Suprapubic skin (tissue), 4 donors: ENCODE results near the gene LRFN2.

Experiments used
- CTCF ChIP-seq, 2 donors: fragments of 200-600 bp in 1 of 2; fragments of 450-650 bp in 1 of 2; sonication (generic) in 1 of 2; IDR thresholded peaks; one replicate each; pipeline ENCODE4 v1.5.1; 2016 to 2019; ENCODE audit warnings: antibody characterized with exemption in 2 of 2, mild to moderate bottlenecking in 1 of 2, moderate library complexity in 1 of 2
- EP300 ChIP-seq: sonication (generic); formaldehyde crosslinking; IDR thresholded peaks from one replicate; pipeline ENCODE4 v1.6.1; 2017; ENCODE audit warnings: antibody characterized with exemption
- POLR2A ChIP-seq, 2 donors: fragments of 450-650 bp; IDR thresholded peaks; one replicate each; pipeline ENCODE4 v1.6.1; 2017; ENCODE audit warnings: antibody characterized with exemption in 2 of 2, mild to moderate bottlenecking in 2 of 2, moderate library complexity in 2 of 2
- POLR2AphosphoS5 ChIP-seq, 3 donors: sonication (generic); formaldehyde crosslinking; IDR thresholded peaks; one replicate each; pipeline ENCODE4 v1.6.1; 2017; ENCODE audit warnings: antibody characterized with exemption in 3 of 3

- TF ChIP-seq POLR2A (IDR thresholded peaks at IDR 0.05) (no peak), CTCF (IDR thresholded peaks at IDR 0.05) (no peak), EP300 (no peak), POLR2AphosphoS5 (IDR thresholded peaks at IDR 0.05) (no peak)
Observed at GRCh38 chr6:40422046-40422445, 165.1 kb downstream of the LRFN2 start.
